HG02870 (cell line): ENCODE results near the gene OR8D1.

Source experiments
- ATAC-seq: cut with Tn5 transposase; IDR thresholded peaks from one replicate; pipeline ENCODE4 v1.9.1; 2021; ENCODE audit warnings: mild to moderate bottlenecking, moderate library complexity; ENCODE audit not compliant: unreplicated experiment

Gene OR8D1

GRCh38 chr11:124313849-124314248 lies at the start of gene OR8D1:
OR8D1 (minus strand) TSS chr11:124313949; CDS start chr11:124310766, 3,183 bp downstream.
- ATAC-seq, result no peak

- ATAC-seq, result no peak
Measured at GRCh38 chr11:124359566-124359965, 45.8 kb upstream of the OR8D1 start.

DNA sequence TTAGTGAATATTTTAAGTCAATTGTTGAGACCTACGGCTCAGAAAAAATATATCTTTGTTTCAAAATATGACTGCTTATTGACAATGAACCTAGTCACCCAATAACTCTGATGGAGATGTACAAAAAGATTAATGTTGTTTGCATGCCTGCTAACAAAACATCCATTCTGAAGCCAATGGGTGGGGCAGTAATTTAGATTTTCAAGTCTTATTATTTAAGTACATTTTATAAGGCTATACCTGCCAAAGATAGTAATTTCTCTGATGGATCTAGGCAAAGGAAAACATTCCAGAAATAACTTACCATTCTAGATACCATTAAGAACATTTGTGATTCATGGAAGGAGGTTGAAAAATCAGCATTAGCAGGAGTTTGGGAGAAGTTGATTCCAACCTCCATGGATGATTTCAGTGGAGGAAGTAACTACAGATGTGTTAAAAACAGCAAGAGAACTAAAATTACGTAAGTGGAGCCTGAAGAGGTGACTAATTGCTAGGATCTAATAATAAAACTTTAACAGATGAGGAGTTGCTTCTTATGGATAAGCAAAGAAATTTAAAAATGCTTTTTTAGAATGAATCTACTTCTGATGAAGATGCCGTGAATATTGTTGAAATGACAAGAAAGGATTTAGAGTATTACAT lies 32.7 kb upstream of the OR8D1 start:
- ATAC-seq, result no peak

GRCh38 chr11:124344346-124344745 lies 30.6 kb upstream of the OR8D1 start:
- no peak for ATAC-seq

DNA sequence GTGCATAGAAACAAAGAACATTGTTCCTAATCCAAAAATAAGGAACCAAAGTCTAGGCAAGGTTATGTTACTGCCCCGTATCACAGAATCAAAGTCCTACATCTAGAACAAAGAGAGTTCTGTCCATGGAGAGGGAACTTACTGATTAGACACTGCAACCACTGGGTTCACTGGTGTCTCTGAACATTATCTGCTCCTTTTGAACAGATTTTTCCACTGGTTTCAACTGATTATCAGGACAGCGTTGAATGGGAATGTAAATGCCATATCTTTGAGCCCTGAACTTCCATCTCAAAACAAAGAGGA lies 26.3 kb upstream of the OR8D1 start:
- no peak for ATAC-seq

- no peak for ATAC-seq
Measured at GRCh38 chr11:124339396-124340141, 25.8 kb upstream of the OR8D1 start.

GRCh38 chr11:124331873-124332272 lies 18.1 kb upstream of the OR8D1 start:
- ATAC-seq, result no peak

DNA sequence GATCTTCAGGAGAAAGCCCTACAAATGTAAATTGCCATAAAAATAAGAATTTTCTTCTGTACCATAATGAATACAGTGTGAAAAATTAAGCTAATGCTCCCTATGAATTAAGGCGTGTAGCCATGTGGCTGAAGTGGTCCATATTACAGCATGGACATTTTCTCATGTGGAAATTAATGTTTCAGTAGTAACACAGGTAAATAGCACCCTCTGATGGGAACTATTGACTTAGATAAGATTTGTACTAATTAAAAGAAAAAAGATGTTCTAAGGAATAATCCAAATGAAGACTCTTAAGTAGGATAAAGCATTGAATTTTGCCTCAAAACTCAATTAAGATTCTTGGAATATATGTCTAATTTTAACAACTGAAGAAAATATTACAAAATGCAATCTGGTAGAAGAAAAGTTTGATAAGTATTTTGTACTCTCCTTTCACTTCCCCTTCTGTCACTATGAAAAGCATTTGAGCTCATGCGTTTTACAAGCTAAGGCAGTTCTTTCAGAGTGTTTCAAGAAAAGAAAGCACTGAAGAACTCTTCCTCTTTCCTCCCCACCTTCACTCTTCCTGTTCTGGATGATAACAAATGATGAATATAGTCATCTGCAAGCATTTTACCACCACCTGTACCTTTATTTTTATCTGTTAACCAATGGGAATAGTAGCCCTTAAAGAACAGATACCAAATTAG lies 16.2 kb upstream of the OR8D1 start:
- peak; percentile 89 for ATAC-seq

- no peak for ATAC-seq
Measured at GRCh38 chr11:124327775-124328174, 14.0 kb upstream of the OR8D1 start.

DNA sequence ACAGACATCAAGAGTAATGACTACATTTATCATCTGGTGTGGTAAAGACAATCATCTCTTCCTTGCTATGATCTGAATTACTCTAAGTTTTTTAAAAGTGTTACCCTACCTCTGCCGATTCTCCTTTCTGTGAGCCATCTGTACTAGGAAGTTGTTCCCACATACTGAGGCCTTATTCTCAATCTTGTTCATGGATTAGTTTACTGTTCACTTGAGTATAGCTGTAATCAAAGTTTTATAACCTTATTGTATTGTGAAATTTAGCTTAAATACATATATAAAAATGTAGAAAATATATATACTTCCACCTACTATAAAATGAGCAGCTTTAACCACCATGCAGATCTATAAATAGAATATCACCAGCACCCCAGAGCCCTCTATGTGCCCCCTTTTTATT lies 8.6 kb upstream of the OR8D1 start:
- ATAC-seq, result no peak

DNA sequence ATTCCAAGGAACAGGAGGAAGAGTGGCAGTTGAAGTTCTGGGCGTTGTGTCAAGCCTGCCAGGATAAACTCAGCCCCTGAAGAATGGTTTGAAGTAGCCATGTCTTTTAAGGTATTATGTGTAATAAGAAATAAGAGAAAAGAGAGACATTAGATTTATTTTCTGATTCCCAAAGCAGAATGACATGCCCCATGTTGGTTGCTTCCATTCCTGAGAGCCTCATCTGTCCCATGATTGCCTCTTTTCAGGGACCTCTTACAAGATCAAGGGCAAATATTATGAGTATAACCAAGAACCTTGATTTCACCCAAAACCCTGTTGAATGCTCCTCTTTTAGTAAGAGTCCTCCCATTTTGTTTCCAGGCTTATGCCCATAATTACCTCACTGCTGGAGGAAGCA lies 6.3 kb upstream of the OR8D1 start, which contains the start of gene OR8D2:
TSS of gene OR8D2 (minus strand) at position 101 of the 400 bp plus-strand sequence. CDS start at position 101, 0 bp downstream.
- ATAC-seq, result no peak

- no peak for ATAC-seq
Measured at GRCh38 chr11:124315052-124315451, 1.3 kb upstream of the OR8D1 start.

DNA sequence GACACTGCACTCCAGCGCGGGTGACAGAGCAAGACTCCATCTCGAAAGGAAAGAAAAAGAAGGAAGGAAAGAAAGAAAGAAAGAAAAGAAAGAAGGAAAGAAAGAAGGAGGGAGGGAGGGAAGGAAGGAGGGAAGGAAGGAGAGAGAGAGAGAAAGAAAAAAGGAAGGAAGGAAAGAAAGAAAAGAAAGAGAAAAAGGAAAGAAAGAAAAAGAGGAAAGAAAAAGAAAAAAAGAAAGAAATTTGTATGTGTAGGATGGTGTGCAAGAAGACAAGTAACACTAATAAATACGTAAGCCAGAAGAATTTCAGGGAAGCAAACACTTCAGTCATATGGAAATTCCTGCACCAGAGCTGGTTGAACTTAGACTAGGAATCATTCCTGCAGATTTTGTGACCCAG lies 618 bp downstream of the OR8D1 start:
- ATAC-seq, result no peak

GRCh38 chr11:124311670-124312069 lies 2.1 kb downstream of the OR8D1 start:
- ATAC-seq, result no peak

DNA sequence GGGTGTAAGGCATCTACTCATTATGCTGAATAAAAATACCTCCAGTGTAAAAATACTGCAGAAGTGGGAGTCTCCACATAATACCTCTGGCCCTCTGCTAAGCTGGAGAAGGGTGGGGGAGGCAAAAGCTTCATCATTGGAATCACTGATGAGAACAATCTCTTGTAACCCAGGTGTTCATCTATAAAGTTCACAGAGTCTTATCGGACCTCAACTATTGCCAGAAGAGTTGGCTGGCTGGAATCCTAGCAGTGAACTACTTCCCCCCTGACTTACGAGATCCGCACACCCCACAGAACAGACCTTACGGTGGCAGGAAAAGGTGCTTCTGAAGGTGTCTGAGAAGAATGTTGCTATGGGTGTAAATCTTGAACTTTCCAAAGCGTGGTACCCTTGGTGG lies 2.5 kb downstream of the OR8D1 start:
- no peak for ATAC-seq

DNA sequence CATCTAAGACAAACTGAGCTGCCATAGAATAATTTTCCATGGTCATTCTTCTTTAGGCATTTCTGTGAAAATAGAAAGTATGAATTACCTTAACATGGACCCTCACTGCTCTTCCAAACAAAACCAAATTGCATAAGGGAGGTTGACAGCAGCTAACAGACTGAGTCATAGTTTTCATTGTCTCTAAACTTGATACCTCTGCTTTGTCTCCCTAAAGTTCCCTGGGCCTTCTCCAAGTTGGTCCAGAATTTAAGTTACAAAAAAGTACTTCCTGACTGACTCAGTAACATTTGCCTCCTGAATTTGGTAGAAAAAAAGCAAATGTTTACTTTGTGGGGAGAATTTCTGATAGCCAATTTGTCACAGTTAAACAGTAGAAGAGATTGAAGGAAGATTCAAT lies 3.0 kb downstream of the OR8D1 start:
- no peak for ATAC-seq

DNA sequence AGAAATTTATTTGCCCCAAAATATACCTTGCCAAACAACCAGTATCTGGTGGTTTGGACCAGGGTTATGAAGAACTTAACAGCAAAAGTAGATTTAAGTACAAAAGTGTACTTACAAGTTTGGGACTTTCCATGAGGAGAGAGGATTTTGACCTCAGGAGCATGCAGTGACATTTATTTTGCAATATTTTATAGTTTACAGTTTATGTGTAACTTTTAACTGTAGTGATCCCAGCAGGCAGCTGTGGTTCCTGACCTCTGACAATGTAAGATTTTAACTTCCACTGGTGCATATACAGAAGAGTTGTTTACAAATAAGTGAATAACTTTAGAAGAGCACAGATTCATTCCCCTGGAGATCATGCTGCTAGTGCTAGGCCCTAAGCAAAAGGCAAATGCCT lies 6.7 kb downstream of the OR8D1 start:
- ATAC-seq, result no peak

- ATAC-seq, result no peak
Measured at GRCh38 chr11:124302347-124303125, 11.2 kb downstream of the OR8D1 start.

DNA sequence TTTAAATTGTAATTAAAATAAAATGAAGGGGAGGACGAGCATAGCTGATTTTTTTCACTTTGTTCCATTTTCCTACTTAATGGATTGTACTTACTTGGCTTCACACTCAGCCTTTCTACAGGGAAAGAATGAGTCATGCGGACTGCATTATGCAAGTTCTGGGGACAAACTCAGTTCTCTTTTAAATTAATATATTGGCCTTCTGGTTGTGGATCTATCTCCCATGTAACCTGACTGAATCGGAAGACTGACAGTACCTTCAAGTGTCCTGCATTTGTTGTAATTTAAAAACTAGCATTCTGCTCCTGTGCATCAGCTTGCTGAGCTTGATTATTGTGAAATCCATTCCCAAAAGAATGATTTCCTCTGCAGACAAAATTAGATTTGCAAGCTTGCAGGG lies 12.2 kb downstream of the OR8D1 start:
- ATAC-seq, result no peak

GRCh38 chr11:124297921-124298320 lies 15.8 kb downstream of the OR8D1 start:
- no peak for ATAC-seq

- no peak for ATAC-seq
Measured at GRCh38 chr11:124296016-124296415, 17.7 kb downstream of the OR8D1 start.
